Keratinocyte (primary cell): Measurements from ENCODE around the gene PRKCA. TPM values are rescaled to one million over a fixed set of nuclear protein-coding genes. Genes with fewer than 3 reads are reported as not detected.

Experiments used
- DNase-seq: peaks from one replicate; pipeline ENCODE4 v3.0.0-alpha.2; 2011; ENCODE audit warnings: low read depth, missing footprints, low spot score
- FAIRE-seq: peaks from 2 replicates; lab custom pipeline; 2011; peaks lifted over from hg19 to GRCh38; lab: Jason Lieb, UNC
- H2AFZ ChIP-seq: 2 replicates; pipeline ENCODE4 v1.6.0; 2012; ENCODE audit warnings: low read length, control low read depth, inconsistent platforms; ENCODE audit not compliant: control insufficient read depth
- H3K27ac ChIP-seq: 2 replicates; pipeline ENCODE4 v1.5.1; 2011; ENCODE audit warnings: low read length; ENCODE audit not compliant: control insufficient read depth, insufficient read depth
- H3K27me3 ChIP-seq: 3 replicates; pipeline ENCODE4 v1.6.0; 2011; ENCODE audit warnings: low read length; ENCODE audit not compliant: control insufficient read depth, insufficient read depth; ENCODE audit errors: extremely low read depth
- H3K36me3 ChIP-seq, 2 experiments: 2 replicates in 1 of 2; 3 replicates in 1 of 2; pipeline ENCODE4 v1.5.1; 2011; ENCODE audit warnings: low read length in 2 of 2, mild to moderate bottlenecking in 1 of 2; ENCODE audit not compliant: control insufficient read depth in 2 of 2, insufficient read depth in 2 of 2; ENCODE audit errors: extremely low read depth in 1 of 2
- H3K4me1 ChIP-seq: 3 replicates; pipeline ENCODE4 v1.5.1; 2011; ENCODE audit warnings: low read length; ENCODE audit not compliant: control insufficient read depth, insufficient read depth; ENCODE audit errors: extremely low read depth
- H3K4me2 ChIP-seq: 3 replicates; pipeline ENCODE4 v1.6.0; 2011; ENCODE audit warnings: low read depth, low read length; ENCODE audit not compliant: control insufficient read depth, insufficient read depth; ENCODE audit errors: extremely low read depth
- H3K4me3 ChIP-seq, 3 experiments: fragments of 200-600 bp in 1 of 3; sonication (generic) in 1 of 3; 2 replicates in 2 of 3; 3 replicates in 1 of 3; pipeline ENCODE4 v1.5.1; 2011 to 2016; ENCODE audit warnings: low read length in 3 of 3, mild to moderate bottlenecking in 3 of 3, control low read depth in 2 of 3, inconsistent platforms in 1 of 3, low read depth in 1 of 3, mixed read lengths in 1 of 3, mixed run types in 1 of 3, moderate library complexity in 1 of 3; ENCODE audit not compliant: control insufficient read depth in 2 of 3, insufficient read depth in 2 of 3; ENCODE audit errors: extremely low read depth in 1 of 3
- H3K79me2 ChIP-seq: 2 replicates; pipeline ENCODE4 v1.6.0; 2012; ENCODE audit warnings: low read length; ENCODE audit not compliant: control insufficient read depth, insufficient read depth
- H3K9ac ChIP-seq: 3 replicates; pipeline ENCODE4 v1.6.0; 2011; ENCODE audit warnings: low read length; ENCODE audit not compliant: control insufficient read depth, insufficient read depth; ENCODE audit errors: extremely low read depth
- H3K9me1 ChIP-seq: 3 replicates; pipeline ENCODE4 v1.6.0; 2011; ENCODE audit warnings: low read length; ENCODE audit not compliant: control insufficient read depth, insufficient read depth; ENCODE audit errors: extremely low read depth
- H3K9me3 ChIP-seq: 2 replicates; pipeline ENCODE4 v1.5.1; 2012; ENCODE audit warnings: low read depth, low read length; ENCODE audit not compliant: control insufficient read depth
- H4K20me1 ChIP-seq: 3 replicates; pipeline ENCODE4 v1.6.0; 2011; ENCODE audit warnings: low read length; ENCODE audit not compliant: control insufficient read depth, insufficient read depth; ENCODE audit errors: extremely low read depth
- CTCF ChIP-seq, 3 experiments: IDR thresholded peaks in 1 of 3; conservative IDR thresholded peaks in 1 of 3; optimal IDR thresholded peaks in 1 of 3; 2 replicates in 2 of 3; 3 replicates in 1 of 3; pipeline versions ENCODE3 to v1.5.1; 2011; ENCODE audit warnings: low read length in 3 of 3, mild to moderate bottlenecking in 3 of 3, moderate library complexity in 2 of 3, control low read depth in 1 of 3, inconsistent platforms in 1 of 3; ENCODE audit not compliant: insufficient read depth in 2 of 3; ENCODE audit errors: extremely low read depth in 1 of 3
- EZH2 ChIP-seq: IDR thresholded peaks from one replicate; pipeline ENCODE4 v1.6.1; 2012; ENCODE audit warnings: inconsistent platforms, mild to moderate bottlenecking, low read length, moderate library complexity
- dilution Hi-C: fragments of 300-500 bp; cut with MboI; formaldehyde crosslinking; loops from one replicate; pipeline ENCODE4 v1.7.0; 2020; ENCODE audit warnings: low sequenced_read_pairs; ENCODE audit not compliant: extremely low pct_ligation_motif_present
- polyA plus RNA-seq, 5 experiments: library from polyadenylated mRNA; depleted of rRNA in 3 of 5; stranded (reverse) in 3 of 5; stranded (forward) in 1 of 5; unstranded in 1 of 5; fragments of >200 nt; gene quantifications; 1 replicate in 1 of 5; 2 replicates in 3 of 5; 3 replicates in 1 of 5; pipeline versions ENCODE4 v1.2.1 to v1.2.3, GENCODE V29; 2011 to 2012; ENCODE audit warnings: missing spikeins in 2 of 5, low read depth in 1 of 5, low replicate concordance in 1 of 5

Gene PRKCA
- polyA plus RNA-seq, 1 donor (not counting 4 experiments of a cell fraction or from before 2014, with no cell fraction given): 3.6 TPM

- Histone ChIP-seq H3K9me3 (no peaks in the 10 kb centered on the region), H3K79me2 (peaks cover 11% of the 10 kb centered on the region), H3K9ac (no peak overlapping the region), H4K20me1 (no peaks in the 10 kb centered on the region), H2AFZ (no peak overlapping the region), H3K36me3 (no peaks in the 10 kb centered on the region), H3K4me1 (peaks cover 9% of the 10 kb centered on the region), H3K9me1 (no peaks in the 10 kb centered on the region), H3K4me2 (peak overlapping the region; percentile 69), H3K4me3 (peak overlapping the region in 1 of 3 experiments; percentile 27), H3K27me3 (no peaks in the 10 kb centered on the region), H3K27ac (no peak overlapping the region)
- FAIRE-seq (no peak), DNase-seq (no peak)
- no peak for TF ChIP-seq EZH2
- no peak for TF ChIP-seq CTCF (optimal IDR thresholded peaks at IDR 0.05 in 1 of 3, IDR thresholded peaks at IDR 0.05 in 1 of 3, conservative IDR thresholded peaks at IDR 0.05 in 1 of 3; ENCODE audit: extremely low read depth in 1 of 3, insufficient read depth in 2 of 3, low read length in 3 of 3)
- dilution Hi-C loops: no loop called here
Observed at GRCh38 chr17:66304304-66305174, 2.1 kb downstream of the PRKCA start.

GRCh38 chr17:66306446-66306845 is 4.0 kb downstream of the PRKCA start:
- DNase-seq (no peak), FAIRE-seq (no peak)
- no peak overlapping the region for H3K9ac ChIP-seq
- H3K27ac ChIP-seq: no peak overlapping the region
- H3K4me2 ChIP-seq: no peak overlapping the region
- TF ChIP-seq EZH2: no peak
- TF ChIP-seq CTCF (optimal IDR thresholded peaks at IDR 0.05 in 1 of 3, IDR thresholded peaks at IDR 0.05 in 1 of 3, conservative IDR thresholded peaks at IDR 0.05 in 1 of 3; ENCODE audit: extremely low read depth in 1 of 3, insufficient read depth in 2 of 3, low read length in 3 of 3): no peak
- no peaks in the 10 kb centered on the region for H3K9me3 ChIP-seq
- dilution Hi-C loops: no loop called here
- no peak overlapping the region for H2AFZ ChIP-seq
- H4K20me1 ChIP-seq: no peaks in the 10 kb centered on the region
- H3K4me1 ChIP-seq: peaks cover 9% of the 10 kb centered on the region
- no peak overlapping the region for H3K4me3 ChIP-seq
- no peaks in the 10 kb centered on the region for H3K27me3 ChIP-seq
- no peaks in the 10 kb centered on the region for H3K9me1 ChIP-seq
- H3K36me3 ChIP-seq: no peaks in the 10 kb centered on the region
- peaks cover 11% of the 10 kb centered on the region for H3K79me2 ChIP-seq
